ENCODE measurements around the gene ZNF619. TPM values are rescaled to one million over a fixed set of nuclear protein-coding genes. Genes with fewer than 3 reads are reported as not detected.

Gene ZNF619
- polyA plus RNA-seq, 10 donors: 2.9 to 4.4 (median 3.6) TPM

- no peak for DNase-seq
These were observed 12.4 kb upstream of the ZNF619 start for GRCh38 chr3:40464339-40465110.

GRCh38 chr3:40465111-40465407 lies 11.9 kb upstream of the ZNF619 start:
- no peak for DNase-seq

GRCh38 chr3:40465456-40465855 lies 11.5 kb upstream of the ZNF619 start:
- DNase-seq: no peak

GRCh38 chr3:40468018-40468417 lies 8.9 kb upstream of the ZNF619 start:
- no peak for DNase-seq

GRCh38 chr3:40470701-40471100 lies 6.2 kb upstream of the ZNF619 start:
- no peak for DNase-seq

GRCh38 chr3:40477666-40478065 lies 744 bp downstream of the ZNF619 start:
- DNase-seq: no peak

DNA sequence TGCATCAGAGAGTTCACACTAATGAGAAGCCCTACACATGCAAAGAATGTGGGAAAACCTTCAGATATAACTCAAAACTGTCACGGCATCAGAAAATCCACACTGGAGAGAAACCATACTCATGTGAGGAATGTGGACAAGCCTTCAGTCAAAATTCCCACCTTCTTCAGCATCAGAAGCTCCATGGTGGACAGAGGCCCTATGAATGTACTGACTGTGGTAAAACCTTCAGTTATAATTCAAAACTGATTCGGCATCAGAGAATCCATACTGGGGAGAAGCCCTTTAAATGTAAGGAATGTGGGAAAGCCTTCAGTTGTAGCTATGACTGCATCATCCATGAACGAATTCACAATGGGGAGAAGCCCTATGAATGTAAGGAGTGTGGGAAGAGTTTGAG lies 10.2 kb downstream of the ZNF619 start:
- no peak for DNase-seq

GRCh38 chr3:40490916-40491315 lies 14.0 kb downstream of the ZNF619 start:
- no peak for DNase-seq

GRCh38 chr3:40494698-40495097 lies 17.8 kb downstream of the ZNF619 start:
- peak in 1 of 3 donors; percentile 15 for DNase-seq

GRCh38 chr3:40497288-40497687 lies 20.4 kb downstream of the ZNF619 start:
- no peak for DNase-seq

DNA sequence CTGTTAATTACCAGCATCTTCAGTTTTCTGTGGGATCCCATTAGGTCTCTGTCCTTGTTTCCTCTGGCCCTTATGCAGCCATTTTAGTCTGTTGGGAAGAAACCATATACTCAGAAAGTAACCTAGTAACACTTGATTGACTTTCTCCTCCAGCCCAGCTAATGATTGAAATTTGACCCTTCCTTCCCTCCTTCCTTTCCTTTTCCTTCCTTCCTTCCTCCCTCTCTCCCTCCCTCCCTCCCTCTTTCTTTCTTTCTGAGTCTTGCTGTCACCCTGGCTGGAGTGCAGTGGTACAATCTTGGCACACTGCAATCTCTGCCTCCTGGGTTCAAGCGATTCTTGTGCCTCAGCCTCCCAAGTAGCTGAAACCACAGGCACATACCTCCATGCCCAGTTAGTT lies 23.0 kb downstream of the ZNF619 start:
- no peak for DNase-seq

- no peak for DNase-seq
These were observed 25.1 kb downstream of the ZNF619 start for GRCh38 chr3:40502034-40502433.

- peak in 2 of 3 donors; percentile 18 to 86 for DNase-seq
These were observed 27.9 kb downstream of the ZNF619 start for GRCh38 chr3:40504636-40505430.

DNA sequence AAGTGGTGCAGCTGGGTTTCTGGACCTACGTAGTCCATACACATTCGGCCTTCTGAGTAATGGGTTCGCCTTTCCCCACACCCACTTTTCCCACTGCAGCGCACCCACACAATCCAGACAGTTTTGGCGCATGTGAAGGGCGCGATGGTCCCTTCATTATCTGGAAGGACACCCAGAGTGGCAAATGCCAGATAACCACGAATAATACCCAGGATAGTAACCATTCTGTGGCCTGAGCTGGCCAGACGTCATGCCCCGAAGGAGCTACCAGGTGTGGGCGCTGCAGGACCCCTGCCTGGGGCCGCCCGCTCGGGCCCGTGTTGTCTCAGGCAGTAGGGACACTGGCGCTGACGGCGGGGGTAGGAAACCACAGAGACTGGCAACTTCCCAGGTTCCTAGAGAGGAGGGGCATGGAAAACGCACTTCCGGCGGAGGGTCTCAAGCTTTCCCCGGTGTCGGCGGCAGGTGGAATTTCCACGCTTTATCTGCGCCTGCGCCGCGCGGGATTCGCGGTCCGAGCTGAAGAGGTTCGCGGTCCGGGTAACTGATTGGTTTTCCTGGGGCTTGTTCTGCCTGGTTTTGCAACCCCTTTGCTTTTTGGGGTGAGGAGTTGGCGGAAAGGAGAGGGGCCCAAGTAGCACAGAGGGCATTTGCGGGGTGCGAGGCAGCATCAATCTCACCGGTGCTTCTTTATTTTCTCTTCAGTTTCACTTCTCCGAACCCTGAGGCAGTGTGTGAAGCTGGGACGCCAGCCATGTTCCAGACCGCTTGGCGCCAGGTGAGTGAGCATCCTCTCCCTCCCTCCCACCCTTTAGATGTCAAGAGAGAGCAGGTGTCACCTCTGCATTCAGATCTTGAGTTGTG lies 28.9 kb downstream of the ZNF619 start, which contains the start of gene ZNF620:
ZNF620 (plus strand) TSS at position 441 of the 864 bp plus-strand sequence; CDS start at position 755, 314 bp downstream.
- peak; percentile 62 to 81 (median 74) for DNase-seq

DNA sequence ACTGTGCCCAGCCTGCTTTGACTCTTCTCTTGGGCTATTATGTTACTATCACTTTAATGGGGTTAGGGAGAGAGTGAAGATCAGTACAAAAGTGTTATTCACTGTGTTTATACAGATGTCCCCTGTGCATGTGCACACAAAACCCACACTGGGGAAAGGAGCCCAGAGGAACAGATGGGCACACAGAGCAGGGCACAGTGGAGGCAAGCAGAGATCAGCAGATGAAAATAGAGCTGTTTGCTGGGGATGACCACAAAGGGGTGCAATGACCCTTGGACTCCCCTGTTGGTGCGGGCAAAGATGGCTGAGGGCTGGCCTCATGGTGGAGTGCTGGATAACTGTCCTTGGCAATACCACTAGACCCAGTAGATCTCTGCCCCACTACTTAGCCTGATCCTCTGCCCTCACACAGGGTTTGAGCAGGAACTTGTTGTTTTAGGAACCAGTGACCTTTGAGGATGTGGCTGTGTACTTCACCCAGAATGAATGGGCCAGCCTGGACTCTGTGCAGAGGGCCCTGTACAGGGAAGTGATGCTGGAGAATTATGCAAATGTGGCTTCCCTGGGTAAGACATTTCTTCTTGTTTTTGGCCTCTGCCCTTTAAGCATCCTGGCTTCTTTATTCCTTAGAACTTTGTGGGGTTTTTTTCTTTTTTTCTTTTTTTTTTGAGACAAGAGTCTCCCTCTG lies 34.3 kb downstream of the ZNF619 start:
- no peak for DNase-seq

DNA sequence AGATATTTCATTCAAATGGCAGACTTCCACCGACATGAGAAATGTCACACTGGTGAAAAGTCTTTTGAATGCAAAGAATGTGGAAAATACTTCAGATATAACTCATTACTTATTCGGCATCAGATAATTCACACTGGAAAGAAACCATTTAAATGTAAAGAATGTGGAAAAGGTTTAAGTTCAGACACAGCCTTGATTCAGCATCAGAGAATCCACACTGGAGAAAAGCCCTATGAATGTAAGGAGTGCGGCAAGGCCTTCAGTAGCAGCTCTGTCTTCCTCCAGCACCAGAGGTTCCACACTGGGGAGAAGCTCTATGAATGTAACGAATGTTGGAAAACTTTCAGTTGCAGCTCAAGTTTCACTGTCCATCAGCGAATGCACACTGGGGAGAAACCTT lies 39.3 kb downstream of the ZNF619 start:
- DNase-seq: peak in 1 of 3 donors; percentile 48

DNA sequence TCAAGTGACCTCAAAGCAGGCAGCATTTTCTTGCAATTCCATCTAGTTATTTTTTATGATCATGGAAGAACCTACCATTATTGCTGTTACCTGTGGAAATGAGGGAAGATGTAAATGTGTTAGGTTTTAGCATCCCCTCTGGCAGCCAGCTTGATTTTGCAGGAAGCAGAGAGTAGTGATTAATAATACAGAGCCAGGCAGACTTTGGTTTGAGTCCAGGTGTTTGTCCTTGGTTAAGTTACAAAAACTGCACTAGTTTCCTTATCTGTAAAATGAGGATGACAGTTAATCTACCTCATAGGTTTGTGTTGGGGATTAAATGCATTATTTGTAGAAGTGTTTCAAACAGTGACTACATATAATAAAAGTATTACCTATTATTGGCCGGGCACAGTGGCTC lies 41.1 kb downstream of the ZNF619 start:
- DNase-seq: no peak

GRCh38 chr3:40518848-40519247 lies 41.9 kb downstream of the ZNF619 start:
- no peak for DNase-seq

DNA sequence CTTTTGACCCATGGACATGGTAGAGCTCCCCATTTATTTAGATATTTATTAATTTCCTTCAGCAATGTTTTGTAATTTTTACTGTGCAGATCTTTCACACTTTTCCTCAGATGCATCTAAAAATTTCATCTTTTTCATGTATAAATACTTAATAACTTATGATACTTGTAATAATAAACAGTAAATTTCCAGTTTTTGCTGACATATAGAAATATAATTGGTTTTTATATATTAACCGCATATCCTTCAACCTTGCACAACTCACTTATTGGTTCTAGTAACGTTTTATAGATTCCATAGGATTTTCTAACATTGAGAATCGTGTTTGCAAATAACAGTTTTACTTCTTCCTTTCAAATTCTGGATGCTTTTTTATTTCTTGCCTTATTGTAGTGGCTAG lies 44.3 kb downstream of the ZNF619 start:
- no peak for DNase-seq

- peak in 1 of 3 donors; percentile 7 for DNase-seq
These were observed 46.9 kb downstream of the ZNF619 start for GRCh38 chr3:40523781-40524180.

- no peak for DNase-seq
These were observed 47.3 kb downstream of the ZNF619 start for GRCh38 chr3:40524222-40524567.
